Measurements from ENCODE around the gene ATP6AP2. TPM values are rescaled to one million over a fixed set of nuclear protein-coding genes. Genes with fewer than 3 reads are reported as not detected.

The ATP6AP2 gene
- total and polyA plus RNA-seq, 2 experiments from 2014 or later, result 80.1 to 88.7 TPM

- TF ChIP-seq ZNF331 (CRISPR knock-in tag; IDR thresholded peaks at IDR 0.05; ENCODE audit: low read depth) (no peak), CREB1 (CRISPR knock-in tag; IDR thresholded peaks at IDR 0.05; ENCODE audit: low read depth) (no peak), CTCF (conservative IDR thresholded peaks at IDR 0.05; ENCODE audit: low read depth in 2 of 2) (no peak), JUNB (IDR thresholded peaks at IDR 0.05; ENCODE audit: unreplicated experiment) (no peak)
Measured at GRCh38 chrX:40653535-40653934, 72.8 kb downstream of the ATP6AP2 start (continued).

Small RNAs within 50 kb of the gene (small RNA-seq; reads per million reads assigned to genes)
- gene RNU7-164P (ENCODE audit: low replicate concordance), result not detected

Other genes starting within 250 kb of the ATP6AP2 start
- not detected in 2 replicates for gene MPC1L, start 42.5 kb downstream of the ATP6AP2 start, total RNA-seq (2014; rRNA removed; shearing (Covaris generic))
- not detected in 2 replicates for gene MPC1L, start 42.5 kb downstream of the ATP6AP2 start, polyA plus RNA-seq (2016; fragmentation: Nextera tagmentation; extraction: Ambion mirVana)
- gene CXorf38, start 66.6 kb downstream of the ATP6AP2 start, total RNA-seq (2014; rRNA removed; shearing (Covaris generic)), result 8.8 and 15.3 TPM in 2 replicates
- gene CXorf38, start 66.6 kb downstream of the ATP6AP2 start, polyA plus RNA-seq (2016; fragmentation: Nextera tagmentation; extraction: Ambion mirVana), result 5.2 and 6.5 TPM in 2 replicates
- 99.3 and 110 TPM in 2 replicates for gene MED14, start 154.6 kb downstream of the ATP6AP2 start, total RNA-seq (2014; rRNA removed; shearing (Covaris generic))
- gene MED14, start 154.6 kb downstream of the ATP6AP2 start, polyA plus RNA-seq (2016; fragmentation: Nextera tagmentation; extraction: Ambion mirVana), result 28.9 and 29.8 TPM in 2 replicates